ENCODE results near the gene DCLK2.

The DCLK2 gene

DNA sequence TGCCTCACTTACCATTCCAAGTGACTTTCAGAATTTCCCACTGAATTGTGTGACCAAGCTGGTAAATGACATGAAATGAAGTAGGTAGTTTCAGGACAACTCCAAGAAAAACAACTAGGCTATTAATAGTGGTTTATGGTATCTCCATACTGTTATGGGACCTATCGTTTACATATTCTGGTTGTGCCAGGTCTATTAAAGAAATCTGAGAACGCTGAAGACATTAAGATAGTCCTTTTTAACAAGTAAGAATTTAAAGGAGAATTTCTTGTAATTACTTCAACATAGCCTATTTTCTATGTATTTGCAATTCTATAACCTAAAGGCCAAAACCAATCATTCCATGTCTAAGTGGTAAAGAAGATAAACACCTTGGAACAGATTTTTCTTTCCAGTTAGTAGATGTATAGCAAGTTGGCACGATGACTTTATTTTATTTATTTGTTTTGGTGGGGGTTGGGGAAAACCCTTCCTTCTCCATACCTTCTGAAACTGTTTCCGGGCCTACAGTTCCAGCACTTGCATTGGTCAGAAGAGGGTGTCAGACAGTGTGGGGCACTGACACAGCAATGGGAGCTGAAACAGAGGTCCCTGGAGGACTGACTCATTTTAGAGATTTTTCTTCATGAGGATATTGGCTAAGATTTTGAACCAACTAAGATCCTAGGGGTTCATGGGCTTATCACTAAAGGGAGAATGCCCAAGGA is 7.6 kb upstream of the DCLK2 start:
- no peak overlapping the region for H3K4me3 Mint-ChIP-seq
- TF ChIP-seq, protein P1, sequence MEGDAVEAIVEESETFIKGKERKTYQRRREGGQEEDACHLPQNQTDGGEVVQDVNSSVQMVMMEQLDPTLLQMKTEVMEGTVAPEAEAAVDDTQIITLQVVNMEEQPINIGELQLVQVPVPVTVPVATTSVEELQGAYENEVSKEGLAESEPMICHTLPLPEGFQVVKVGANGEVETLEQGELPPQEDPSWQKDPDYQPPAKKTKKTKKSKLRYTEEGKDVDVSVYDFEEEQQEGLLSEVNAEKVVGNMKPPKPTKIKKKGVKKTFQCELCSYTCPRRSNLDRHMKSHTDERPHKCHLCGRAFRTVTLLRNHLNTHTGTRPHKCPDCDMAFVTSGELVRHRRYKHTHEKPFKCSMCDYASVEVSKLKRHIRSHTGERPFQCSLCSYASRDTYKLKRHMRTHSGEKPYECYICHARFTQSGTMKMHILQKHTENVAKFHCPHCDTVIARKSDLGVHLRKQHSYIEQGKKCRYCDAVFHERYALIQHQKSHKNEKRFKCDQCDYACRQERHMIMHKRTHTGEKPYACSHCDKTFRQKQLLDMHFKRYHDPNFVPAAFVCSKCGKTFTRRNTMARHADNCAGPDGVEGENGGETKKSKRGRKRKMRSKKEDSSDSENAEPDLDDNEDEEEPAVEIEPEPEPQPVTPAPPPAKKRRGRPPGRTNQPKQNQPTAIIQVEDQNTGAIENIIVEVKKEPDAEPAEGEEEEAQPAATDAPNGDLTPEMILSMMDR (IDR thresholded peaks at IDR 0.05; ENCODE audit: unreplicated experiment in 3 of 3) = no peak
- H3K9me3 Mint-ChIP-seq = peaks cover 1% of the 10 kb centered on the region
- peaks cover 4% of the 10 kb centered on the region for H3K27me3 Mint-ChIP-seq (ENCODE audit: low read depth)
- H3K4me1 Mint-ChIP-seq = peaks cover 9% of the 10 kb centered on the region
- H3K27ac Mint-ChIP-seq = no peak overlapping the region
- H3K36me3 Mint-ChIP-seq (ENCODE audit: low read depth) = no peaks in the 10 kb centered on the region

DNA sequence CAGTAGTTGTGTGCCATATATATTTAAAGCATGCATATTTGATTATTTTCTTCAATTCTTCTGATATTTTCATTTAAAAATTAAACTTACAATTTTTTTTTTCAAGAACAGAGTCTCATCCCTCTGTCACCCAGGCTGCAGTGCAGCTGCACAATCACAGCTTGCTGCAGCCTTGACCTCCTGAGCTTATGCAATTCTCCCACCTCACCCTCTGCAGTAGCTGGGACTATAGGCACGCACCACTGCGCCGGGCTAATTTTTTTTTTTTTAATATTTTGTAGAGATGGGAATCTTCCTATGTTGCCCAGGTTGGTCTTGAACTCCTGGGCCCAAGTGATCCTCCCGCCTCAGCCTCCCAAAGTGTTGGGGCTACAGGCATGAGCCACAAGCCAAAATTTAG is 5.8 kb upstream of the DCLK2 start:
- no peak overlapping the region for H3K4me3 Mint-ChIP-seq
- H3K4me1 Mint-ChIP-seq = peaks cover 11% of the 10 kb centered on the region
- H3K27ac Mint-ChIP-seq = no peak overlapping the region
- H3K27me3 Mint-ChIP-seq (ENCODE audit: low read depth) = peaks cover 8% of the 10 kb centered on the region
- no peaks in the 10 kb centered on the region for H3K9me3 Mint-ChIP-seq
- H3K36me3 Mint-ChIP-seq (ENCODE audit: low read depth) = no peaks in the 10 kb centered on the region
- TF ChIP-seq, protein P1 (IDR thresholded peaks at IDR 0.05; ENCODE audit: unreplicated experiment in 3 of 3) = no peak

DNA sequence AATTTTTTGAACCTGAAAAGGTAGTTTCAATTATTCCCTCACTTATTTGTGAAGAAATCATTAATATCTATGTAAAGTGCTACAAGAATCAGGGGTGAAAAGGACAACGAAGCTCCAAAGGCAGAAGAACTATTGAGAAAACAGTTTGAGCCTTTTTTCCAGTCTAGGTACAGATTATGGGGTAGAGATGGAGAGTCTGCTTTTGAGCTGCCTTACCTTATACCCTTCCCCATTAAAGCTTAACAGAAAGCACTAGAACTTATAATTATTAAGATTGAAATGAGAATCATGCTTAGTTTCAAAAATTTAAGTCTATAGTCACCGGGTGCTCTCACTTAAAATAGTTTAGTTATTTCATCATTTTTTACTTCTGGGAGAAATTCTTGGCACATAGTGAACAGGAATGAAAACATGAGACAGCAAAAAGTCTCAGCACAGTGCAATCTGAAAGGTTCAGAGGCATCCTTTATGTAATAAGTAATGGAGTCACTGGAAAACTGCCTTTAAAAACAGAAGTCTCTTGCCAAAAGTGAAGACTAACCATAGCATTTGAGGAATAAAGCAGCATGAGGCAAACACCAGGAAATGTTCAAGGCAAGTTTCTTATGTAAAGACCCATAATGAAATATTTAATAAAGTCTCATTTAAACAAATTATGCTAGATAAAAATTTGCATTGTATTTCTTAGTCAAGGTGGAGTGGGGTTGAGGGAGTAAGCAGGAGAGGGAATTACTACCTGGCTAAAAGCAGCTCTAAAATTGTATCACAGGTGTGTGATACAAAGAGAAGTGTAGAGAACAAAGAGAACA is 5.1 kb upstream of the DCLK2 start:
- H3K4me3 Mint-ChIP-seq = peak overlapping the region in 1 of 3 experiments; percentile 8
- H3K4me1 Mint-ChIP-seq = peaks cover 15% of the 10 kb centered on the region
- no peaks in the 10 kb centered on the region for H3K36me3 Mint-ChIP-seq (ENCODE audit: low read depth)
- TF ChIP-seq, protein P1 (IDR thresholded peaks at IDR 0.05; ENCODE audit: unreplicated experiment in 3 of 3) = no peak
- H3K27me3 Mint-ChIP-seq (ENCODE audit: low read depth) = peaks cover 10% of the 10 kb centered on the region
- H3K27ac Mint-ChIP-seq = peak overlapping the region in 2 of 3 experiments; percentile 28 to 50
- H3K9me3 Mint-ChIP-seq = no peaks in the 10 kb centered on the region

DNA sequence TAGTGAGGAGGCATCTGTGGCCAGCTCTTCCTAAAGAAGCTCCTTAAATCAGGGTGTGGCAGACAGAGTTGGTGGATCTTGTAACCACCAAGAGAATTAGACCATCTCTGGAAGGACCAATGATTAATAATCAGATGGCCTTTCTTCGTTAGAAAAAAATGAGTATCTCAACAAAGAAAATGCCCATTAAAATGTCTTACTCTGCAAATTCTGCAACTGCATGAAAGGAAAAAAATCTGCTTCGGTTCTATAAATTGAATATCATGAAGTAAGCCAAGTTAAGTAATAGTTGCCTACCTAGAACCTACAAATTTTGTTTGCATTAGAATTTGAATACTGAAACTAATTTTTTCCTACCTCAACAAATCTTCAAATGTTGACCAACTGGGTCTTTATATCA is 4.2 kb upstream of the DCLK2 start:
- H3K4me3 Mint-ChIP-seq = no peak overlapping the region
- no peaks in the 10 kb centered on the region for H3K9me3 Mint-ChIP-seq

DNA sequence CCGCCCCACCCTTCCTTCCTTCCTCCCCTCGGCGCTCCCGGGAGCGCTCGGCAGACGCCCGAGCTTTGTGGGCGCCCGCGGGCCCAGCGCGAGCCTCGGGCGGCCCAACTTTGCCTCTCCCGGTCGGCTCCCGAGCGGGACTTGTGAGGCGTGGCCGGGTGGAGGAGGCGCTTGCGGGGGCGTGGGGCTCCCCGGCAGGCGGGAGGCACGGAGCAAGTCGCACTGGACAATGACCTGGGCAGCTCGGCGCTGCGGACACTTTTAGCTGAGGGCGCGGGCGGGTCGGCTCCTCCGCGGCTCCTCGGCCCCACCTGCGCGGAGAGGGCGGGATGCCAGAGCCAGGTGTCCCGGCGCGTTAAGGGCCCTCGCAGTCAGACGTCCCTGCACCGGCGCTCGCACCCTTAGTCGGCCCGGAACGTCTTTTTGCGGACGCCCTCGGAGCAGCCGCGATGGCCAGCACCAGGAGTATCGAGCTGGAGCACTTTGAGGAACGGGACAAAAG is 385 bp downstream of the DCLK2 start:
- Mint-ChIP-seq H3K4me3 (peak overlapping the region; percentile 73 to 92 (median 82)), H3K27ac (no peak overlapping the region), H3K9me3 (no peaks in the 10 kb centered on the region), H3K36me3 (ENCODE audit: low read depth) (no peaks in the 10 kb centered on the region), H3K27me3 (ENCODE audit: low read depth) (peaks cover 17% of the 10 kb centered on the region), H3K4me1 (peaks cover 21% of the 10 kb centered on the region)
- TF ChIP-seq, protein P1 (IDR thresholded peaks at IDR 0.05; ENCODE audit: unreplicated experiment in 3 of 3) = no peak

More for the DNA sequence above, 4.2 kb upstream of the DCLK2 start:
- Mint-ChIP-seq H3K36me3 (ENCODE audit: low read depth) (no peaks in the 10 kb centered on the region), H3K27me3 (ENCODE audit: low read depth) (peaks cover 10% of the 10 kb centered on the region), H3K4me1 (peaks cover 15% of the 10 kb centered on the region), H3K27ac (no peak overlapping the region)
- TF ChIP-seq, protein P1 (IDR thresholded peaks at IDR 0.05; ENCODE audit: unreplicated experiment in 3 of 3) = no peak
